HG02870 (cell line): ENCODE measurements around the gene PIK3R1.

Source experiments
- ATAC-seq: cut with Tn5 transposase; IDR thresholded peaks from one replicate; pipeline ENCODE4 v1.9.1; 2021; ENCODE audit warnings: mild to moderate bottlenecking, moderate library complexity; ENCODE audit not compliant: unreplicated experiment

Gene PIK3R1

GRCh38 chr5:68249520-68249919 lies 34.0 kb downstream of the PIK3R1 start:
- ATAC-seq = no peak

DNA sequence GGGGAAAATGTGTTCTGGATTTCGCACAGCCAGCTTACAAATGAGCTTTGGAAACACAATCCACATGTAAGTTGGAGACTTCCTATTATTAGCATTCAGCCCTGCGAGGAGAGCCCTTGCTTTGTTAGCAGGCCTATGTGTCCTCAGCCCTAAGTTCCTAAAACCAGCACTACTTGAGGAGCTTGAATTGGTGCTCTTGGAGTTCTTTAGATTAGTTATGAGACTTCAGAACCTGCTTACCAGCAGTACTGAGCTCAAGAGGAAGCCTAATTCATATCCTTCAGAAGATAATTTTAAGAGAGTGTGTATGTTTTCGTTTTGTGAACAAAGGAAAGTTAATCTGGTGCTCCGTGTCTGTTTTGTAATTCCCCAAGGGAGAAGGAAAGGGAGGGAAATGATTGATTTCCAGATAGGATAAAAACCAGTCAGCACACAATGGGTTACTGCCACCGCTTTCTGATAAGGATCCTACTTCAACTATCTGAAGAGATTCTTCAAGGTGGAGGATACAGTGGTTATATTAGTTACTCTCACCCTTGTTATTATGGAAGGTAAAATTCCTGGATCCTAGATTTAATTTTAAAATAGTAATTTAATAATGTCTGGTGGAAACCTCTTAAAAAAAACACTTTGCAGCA lies 35.2 kb downstream of the PIK3R1 start:
- no peak for ATAC-seq

DNA sequence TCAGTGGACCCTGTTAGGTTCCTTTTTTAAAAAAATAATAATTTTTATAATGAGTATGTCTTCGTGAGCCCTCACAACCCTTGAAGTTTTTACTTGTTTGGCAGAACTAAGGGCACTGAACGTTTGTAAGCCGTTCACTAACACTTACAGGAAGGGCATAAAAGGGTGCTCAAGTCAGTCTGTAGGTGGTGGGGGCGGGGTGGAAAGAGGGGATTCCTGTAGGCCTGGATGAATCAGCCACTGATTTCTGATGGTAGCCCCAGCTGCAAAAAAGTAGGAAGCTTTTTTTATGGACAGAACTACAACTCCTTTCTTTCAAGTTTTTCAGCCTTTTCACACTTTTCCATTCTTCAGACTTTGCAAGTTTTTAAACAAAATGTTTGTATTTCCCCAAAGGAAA lies 35.8 kb downstream of the PIK3R1 start:
- no peak for ATAC-seq

GRCh38 chr5:68251804-68252522 lies 36.4 kb downstream of the PIK3R1 start:
- no peak for ATAC-seq

DNA sequence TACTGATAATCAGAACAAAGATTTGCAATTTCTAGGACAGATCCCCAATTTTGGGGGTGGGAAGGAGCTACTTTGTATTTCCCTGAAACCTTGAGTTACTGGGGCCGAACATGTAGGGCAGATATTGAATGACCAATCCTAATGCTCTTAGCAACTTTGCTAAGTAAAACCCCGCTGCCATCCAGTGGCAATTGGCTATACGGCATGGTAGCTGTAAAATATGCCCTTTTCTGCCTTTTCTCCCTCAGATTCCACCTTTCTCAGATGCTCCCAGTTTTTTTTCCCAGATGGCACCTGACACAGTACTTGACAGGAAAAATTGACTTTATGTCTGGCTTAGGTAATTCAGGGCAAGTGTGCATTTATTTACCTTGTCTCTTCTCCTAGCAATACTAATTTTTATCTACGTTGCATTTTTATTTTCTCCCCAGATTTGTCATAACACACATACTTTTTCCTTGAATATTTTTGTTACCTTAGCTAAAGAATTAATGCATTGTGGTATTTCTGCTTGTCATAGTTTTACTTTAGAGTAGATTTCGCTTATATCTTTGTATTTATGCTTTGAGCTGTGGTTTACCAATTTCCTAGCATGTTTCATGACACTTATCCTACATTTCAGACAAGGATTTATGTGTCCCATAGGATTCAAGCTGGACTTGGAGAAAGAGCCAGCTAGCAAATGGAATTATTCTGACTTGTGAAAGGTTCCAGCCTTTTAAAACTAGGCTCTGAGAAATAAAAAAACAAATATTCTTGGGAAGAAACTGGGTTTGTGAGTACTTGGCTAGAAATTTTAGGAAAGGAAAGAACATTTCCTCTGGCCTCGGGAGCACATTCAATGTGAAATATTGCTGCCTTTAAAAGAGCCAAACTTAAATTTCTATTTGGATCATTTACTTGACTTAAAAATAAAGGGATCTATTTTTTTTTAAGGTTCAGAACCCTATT lies 37.4 kb downstream of the PIK3R1 start:
- peak; percentile 69 for ATAC-seq

- ATAC-seq = no peak
These were observed 38.3 kb downstream of the PIK3R1 start for GRCh38 chr5:68253624-68254585.

GRCh38 chr5:68254810-68255209 lies 39.3 kb downstream of the PIK3R1 start:
- ATAC-seq = no peak

DNA sequence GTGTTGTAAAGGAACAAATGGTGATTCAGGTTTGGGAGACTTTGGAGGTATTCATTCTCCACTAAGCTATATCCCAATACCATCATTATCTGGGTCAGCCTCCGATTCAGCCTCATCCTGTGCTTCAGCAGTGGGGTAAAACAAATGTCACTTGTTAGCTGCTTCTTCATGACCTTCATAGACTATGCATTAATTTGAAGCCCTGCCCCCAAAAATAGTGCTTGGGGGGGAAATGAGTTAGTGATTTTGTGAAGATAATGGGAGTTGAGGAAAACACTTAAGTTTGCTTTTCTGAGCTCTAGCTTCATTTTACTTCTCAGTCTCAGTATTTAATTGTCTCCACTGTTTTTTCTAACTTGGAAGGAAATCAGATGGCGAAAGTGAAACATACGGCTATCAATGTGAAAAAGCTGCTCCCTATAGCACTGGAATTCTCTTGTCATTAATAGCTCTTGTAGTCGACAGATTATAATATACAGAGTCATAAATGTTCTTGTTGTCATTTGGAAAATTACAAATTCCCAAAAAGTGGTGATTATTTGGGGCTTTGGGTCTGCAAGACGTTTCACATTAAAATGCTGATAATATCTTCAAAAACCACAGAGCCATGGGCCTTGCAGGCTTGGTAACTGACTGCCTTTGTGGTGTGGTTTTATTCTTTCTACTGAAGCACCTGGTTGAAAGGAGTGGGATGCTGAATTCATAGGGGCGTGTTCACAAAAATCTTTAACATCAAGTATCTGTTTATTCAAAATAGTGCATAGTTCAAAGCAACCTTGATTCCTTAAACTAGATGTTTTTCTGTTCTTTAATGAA lies 40.0 kb downstream of the PIK3R1 start:
- no peak for ATAC-seq

DNA sequence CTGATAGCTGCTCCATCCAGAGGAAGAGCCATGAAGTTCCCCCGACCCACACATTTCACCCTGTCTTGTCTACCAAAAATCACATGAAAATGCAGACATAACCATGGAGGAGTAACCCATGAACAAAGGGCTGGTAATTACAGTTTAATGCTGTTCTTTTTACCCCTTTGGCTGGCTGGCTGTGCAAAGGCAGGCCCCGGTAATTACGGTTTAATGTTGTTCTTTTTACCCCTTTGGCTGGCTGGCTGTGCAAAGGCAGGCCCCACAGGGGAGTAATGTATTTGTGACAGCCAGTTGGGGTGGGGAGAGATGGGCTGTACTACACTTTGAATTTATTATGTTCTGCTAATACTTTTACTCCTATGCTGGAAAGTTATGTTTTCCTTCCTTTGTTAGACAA lies 41.7 kb downstream of the PIK3R1 start:
- no peak for ATAC-seq

DNA sequence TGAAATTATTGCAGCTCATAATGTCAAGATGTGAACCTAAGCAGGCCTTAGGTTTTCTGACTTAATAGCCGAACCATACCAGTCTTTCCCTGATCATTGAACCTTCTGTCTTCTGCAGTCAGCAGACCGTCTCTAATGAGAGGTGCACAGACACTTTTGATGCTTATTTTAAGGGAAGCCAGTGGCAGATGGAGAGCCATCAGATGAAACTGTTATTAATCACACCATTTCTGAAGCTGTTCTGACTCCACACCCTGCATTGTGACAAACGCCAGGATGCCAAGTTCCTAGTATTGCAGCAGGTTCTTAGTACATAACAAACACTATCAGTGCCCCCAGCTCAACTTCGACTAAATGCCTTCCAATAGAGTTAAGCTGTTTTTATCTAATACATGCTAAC lies 43.0 kb downstream of the PIK3R1 start:
- no peak for ATAC-seq

DNA sequence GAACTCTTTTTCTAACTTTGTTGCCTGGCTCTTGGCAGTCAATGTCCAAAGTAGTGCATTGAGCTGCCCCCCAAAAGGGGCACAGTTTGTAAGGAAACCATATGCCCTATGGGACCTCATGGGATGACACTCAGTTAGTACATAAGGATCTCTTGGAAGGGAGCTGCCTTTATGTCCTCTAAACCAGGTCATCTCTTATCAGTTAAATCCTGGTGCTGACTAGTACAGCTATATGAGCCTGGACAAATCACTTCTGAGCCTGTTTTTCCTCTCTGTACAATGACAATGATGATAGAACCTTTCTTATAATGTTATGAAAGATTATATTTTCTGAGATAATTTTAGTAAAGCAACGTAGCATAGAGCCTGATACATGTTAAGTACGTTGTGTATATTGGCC lies 44.1 kb downstream of the PIK3R1 start:
- ATAC-seq = no peak

- ATAC-seq = no peak
These were observed 44.9 kb downstream of the PIK3R1 start for GRCh38 chr5:68260467-68260866.

- no peak for ATAC-seq
These were observed 45.6 kb downstream of the PIK3R1 start for GRCh38 chr5:68261169-68261568.

DNA sequence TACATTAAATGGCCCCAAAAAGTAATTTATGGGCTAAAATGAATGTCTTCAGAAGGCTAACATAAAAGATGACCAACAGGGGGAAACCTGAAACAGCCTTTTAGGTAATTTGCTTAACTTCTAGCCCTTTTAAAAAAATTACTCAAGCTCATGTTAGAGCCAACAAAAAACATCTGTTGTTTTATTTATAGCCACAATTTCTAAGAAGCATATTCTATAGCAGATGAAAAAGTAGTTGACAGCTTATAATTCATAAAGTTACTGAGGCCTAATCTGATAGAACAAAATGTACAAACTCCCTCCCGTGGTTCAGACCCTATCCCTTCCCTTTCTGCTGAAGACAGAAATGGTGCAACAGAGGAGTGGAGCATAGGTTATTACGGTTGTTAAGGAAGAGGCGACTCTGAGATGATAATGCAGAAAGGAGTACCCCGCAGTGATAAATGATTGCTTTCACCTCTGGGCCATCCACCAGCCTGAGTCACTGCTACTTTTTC lies 46.1 kb downstream of the PIK3R1 start:
- no peak for ATAC-seq

DNA sequence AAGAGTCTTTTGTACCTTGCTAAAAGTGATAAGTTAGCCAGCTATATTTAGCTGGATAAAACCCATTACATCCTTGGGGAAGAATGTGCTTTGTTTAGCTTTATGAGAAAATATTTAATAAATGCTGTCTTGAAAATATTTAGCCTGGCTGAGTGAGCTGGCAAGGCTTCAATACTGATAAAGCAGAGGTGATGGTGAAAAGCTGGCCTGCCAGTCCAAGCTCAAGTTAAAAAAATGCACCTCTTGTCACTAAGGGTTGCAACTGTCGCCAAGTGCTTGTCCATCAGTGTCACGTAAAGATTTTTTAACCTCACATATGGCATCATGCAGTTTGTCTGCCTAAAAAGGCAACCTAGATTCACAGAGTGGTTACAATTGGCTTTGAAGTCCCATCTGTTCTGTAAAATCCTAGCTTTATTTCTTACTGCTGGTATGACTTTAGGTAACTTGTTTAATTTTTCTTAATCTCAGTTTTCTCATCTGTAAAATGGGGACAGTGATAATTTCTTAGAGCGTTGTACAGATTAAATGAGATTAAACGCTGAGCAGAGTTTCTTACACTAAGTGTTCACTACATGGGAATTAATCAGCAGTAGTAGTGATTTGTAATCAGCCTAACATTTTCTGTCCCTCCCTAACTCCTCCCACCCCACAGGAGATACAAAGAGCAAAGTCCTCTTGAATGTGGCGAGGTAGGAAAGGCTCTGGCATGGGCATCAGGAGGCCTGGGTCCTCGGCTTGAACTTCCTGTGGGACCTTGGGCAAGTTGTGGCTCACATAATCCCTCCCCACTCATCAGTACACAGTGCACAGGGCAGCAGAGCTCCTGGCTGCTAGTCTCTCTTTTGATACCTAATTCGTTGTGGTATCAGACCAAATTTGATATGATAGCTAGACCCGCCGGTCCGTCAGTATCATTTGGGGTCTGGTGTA lies 48.7 kb downstream of the PIK3R1 start:
- ATAC-seq = no peak

DNA sequence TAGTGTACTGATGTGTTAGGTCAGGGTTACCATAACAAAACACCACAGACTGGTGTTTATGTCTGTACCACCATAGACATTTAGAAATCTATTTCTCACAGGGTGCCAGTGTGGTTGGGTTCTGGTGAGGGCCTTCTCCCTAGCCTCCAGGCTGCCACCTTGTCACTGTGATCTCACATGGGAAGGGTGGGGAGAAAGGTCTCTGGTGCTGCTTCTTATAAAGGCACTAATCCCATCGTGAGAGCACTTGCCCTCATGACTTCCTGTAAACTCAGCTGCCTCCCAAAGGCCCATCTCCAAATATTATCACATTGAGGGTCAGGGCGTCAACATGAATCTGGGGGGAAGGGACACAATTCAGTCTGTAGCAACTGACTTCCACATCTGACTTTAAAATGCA lies 49.8 kb downstream of the PIK3R1 start:
- ATAC-seq = no peak

DNA sequence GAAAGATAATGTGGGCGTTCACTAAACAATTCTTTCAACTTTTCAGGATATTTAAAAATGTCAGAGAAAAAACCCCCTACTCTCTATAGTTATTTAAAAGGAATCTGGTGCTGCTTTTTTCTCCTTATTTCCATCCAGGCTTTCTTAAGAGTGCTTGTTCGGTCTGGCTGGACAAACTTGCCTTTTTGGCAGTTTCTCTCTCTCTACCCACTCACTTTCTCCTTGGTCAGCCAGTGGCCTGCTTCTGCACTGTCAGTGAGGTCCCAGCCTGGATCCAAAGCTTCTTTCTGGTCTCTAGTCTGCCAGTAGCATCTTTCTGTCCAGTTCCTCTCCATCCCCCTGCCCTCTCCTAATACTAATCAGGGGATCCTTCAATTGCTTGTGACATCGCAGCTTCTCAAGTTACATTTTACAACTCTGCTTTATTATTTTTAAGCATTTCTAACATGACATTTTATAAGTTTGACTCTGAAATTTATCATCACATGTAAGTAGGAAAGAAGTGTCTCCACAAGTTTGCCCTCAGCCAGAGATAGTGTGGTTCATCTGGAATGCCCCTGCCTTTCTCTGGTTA lies 50.4 kb downstream of the PIK3R1 start:
- ATAC-seq = no peak

DNA sequence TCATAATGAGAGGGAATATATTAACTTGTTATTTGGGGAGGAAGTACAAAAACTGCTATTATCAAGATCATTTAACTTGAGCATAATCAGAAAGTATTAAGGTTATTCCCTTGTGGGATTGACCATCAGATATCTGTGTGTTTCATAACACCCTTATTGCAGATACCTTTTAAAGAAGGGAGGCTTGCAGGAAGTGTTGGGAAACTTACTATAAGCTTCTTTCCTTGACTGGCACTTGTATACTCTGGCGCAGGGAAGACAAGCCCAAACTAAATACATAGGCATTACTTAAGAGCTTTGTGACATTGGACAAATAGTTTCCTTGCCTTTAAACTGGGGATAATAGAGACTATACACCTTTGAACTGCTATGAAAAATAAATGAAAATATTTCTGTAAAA lies 50.9 kb downstream of the PIK3R1 start:
- ATAC-seq = no peak
